ENCODE data around the gene MT1E. TPM values are rescaled to one million over a fixed set of nuclear protein-coding genes. Genes with fewer than 3 reads are reported as not detected.
"Not testable (repeated sequence)": the region's sequence is repeated elsewhere in the genome, so short reads cannot be mapped to it uniquely, and the experiment has no call there.

MT1E gene
- total and polyA plus RNA-seq, 4 experiments from 2014 or later, result 6.8 to 16.0 TPM; not detected in 2

GRCh38 chr16:56662357-56663354 is 37.1 kb downstream of the MT1E start:
- no peaks in the 10 kb centered on the region for H3K9me3 ChIP-seq (ENCODE audit: control insufficient read depth in 1 of 2, low read length in 2 of 2)
- H3K27ac Mint-ChIP-seq, result peak overlapping the region; percentile 49 to 95 (median 84)
- peaks cover 7% of the 10 kb centered on the region for H3K27me3 ChIP-seq (ENCODE audit: insufficient read depth, low read length)
- peaks cover 5 to 10% of the 10 kb centered on the region in 2 donors for H3K27me3 Mint-ChIP-seq
- peak overlapping the region; percentile 23 to 43 for H3K4me3 ChIP-seq (ENCODE audit: low read length in 2 of 2)
- no peaks in the 10 kb centered on the region for H3K36me3 ChIP-seq (ENCODE audit: insufficient read depth, low read length)
- H3K4me3 Mint-ChIP-seq, result peak overlapping the region; percentile 84 to 90 (median 87)
- intact Hi-C loops (cut with micrococcal nuclease), result loop anchor here (2.0 kb wide), 1 partner anchor 20 kb away; the partner anchor contains the start of gene MT1X
- peak in 2 of 5 donors; percentile 18 to 23 for DNase-seq
- peaks cover 20 to 35% (median 28%) of the 10 kb centered on the region in 4 donors for H3K4me1 Mint-ChIP-seq
- ChIA-PET POLR2A (ENCODE audit: partially characterized antibody) (interaction anchor here (0.9 to 2.1 kb wide), 5 partner anchors 14 to 54 kb away, joined by 3 to 10 read pairs (median 3); partner anchors contain the start of genes MT1X and MT2A), CTCF (ENCODE audit: partially characterized antibody) (interaction anchor here (1.1 to 2.4 kb wide), 2 partner anchors 13 to 39 kb away, joined by 3 to 5 read pairs; no protein-coding TSS in a partner anchor)
- H3K4me1 ChIP-seq (ENCODE audit: insufficient read depth, low read length), result peaks cover 26% of the 10 kb centered on the region
- no peaks in the 10 kb centered on the region for H3K9me3 Mint-ChIP-seq
- H3K36me3 Mint-ChIP-seq, result peaks cover 2 to 5% of the 10 kb centered on the region in 2 donors
- no peak overlapping the region for H3K27ac ChIP-seq (ENCODE audit: low read depth, low read length)

GRCh38 chr16:56664506-56664905 is 38.9 kb downstream of the MT1E start:
- CTCF ChIA-PET (ENCODE audit: partially characterized antibody), result no interaction called here
- Mint-ChIP-seq H3K4me3 (no peak overlapping the region), H3K27me3 (peaks cover 18 to 25% of the 10 kb centered on the region in 2 donors), H3K27ac (no peak overlapping the region), H3K4me1 (peaks cover 15 to 40% (median 29%) of the 10 kb centered on the region in 4 donors), H3K36me3 (peaks cover 1 to 6% of the 10 kb centered on the region in 2 donors), H3K9me3 (no peaks in the 10 kb centered on the region)
- POLR2A ChIA-PET (ENCODE audit: partially characterized antibody), result no interaction called here
- no peak for DNase-seq
- H3K4me1 ChIP-seq (ENCODE audit: insufficient read depth, low read length), result peaks cover 23% of the 10 kb centered on the region
- intact Hi-C loops (cut with micrococcal nuclease), result no loop called here
- peaks cover 25% of the 10 kb centered on the region for H3K27me3 ChIP-seq (ENCODE audit: insufficient read depth, low read length)
- no peak overlapping the region for H3K4me3 ChIP-seq (ENCODE audit: low read length in 2 of 2)
- no peaks in the 10 kb centered on the region for H3K9me3 ChIP-seq (ENCODE audit: control insufficient read depth in 1 of 2, low read length in 2 of 2)
- no peaks in the 10 kb centered on the region for H3K36me3 ChIP-seq (ENCODE audit: insufficient read depth, low read length)
- H3K27ac ChIP-seq (ENCODE audit: low read depth, low read length), result no peak overlapping the region

GRCh38 chr16:56665286-56666261 is 40.0 kb downstream of the MT1E start:
- Mint-ChIP-seq H3K27me3 (peaks cover 25 to 29% of the 10 kb centered on the region in 2 donors), H3K4me1 (peaks cover 15 to 41% (median 29%) of the 10 kb centered on the region in 4 donors)
- Histone ChIP-seq H3K27me3 (ENCODE audit: insufficient read depth, low read length) (peaks cover 32% of the 10 kb centered on the region), H3K4me1 (ENCODE audit: insufficient read depth, low read length) (peaks cover 27% of the 10 kb centered on the region)
- H3K36me3 ChIP-seq (ENCODE audit: insufficient read depth, low read length); H3K27ac ChIP-seq (ENCODE audit: low read depth, low read length); POLR2A ChIA-PET (ENCODE audit: partially characterized antibody); intact Hi-C loops (cut with micrococcal nuclease); H3K27ac Mint-ChIP-seq; H3K4me3 Mint-ChIP-seq; H3K9me3 ChIP-seq (ENCODE audit: control insufficient read depth in 1 of 2, low read length in 2 of 2); H3K4me3 ChIP-seq (ENCODE audit: low read length in 2 of 2); H3K36me3 Mint-ChIP-seq; H3K9me3 Mint-ChIP-seq; DNase-seq; CTCF ChIA-PET (ENCODE audit: partially characterized antibody): not testable (repeated sequence)

GRCh38 chr16:56667581-56668571 is 42.3 kb downstream of the MT1E start, which contains the start of gene MT1G:
Gene MT1G, minus strand, starts transcription at chr16:56668065. Its CDS starts 72 bp downstream, at chr16:56667993.
- no peak within 1 kb of the TSS for H3K27ac ChIP-seq (ENCODE audit: low read depth, low read length)
- CTCF ChIA-PET (ENCODE audit: partially characterized antibody), result no interaction called here
- no peaks in the 10 kb centered on the region for H3K9me3 Mint-ChIP-seq

GRCh38 chr16:56669005-56669839 is 43.6 kb downstream of the MT1E start, which contains the start of gene MT1H:
Gene MT1H, plus strand, starts transcription at chr16:56669814. Its CDS starts 71 bp downstream, at chr16:56669885.
- ChIA-PET CTCF (ENCODE audit: partially characterized antibody) (interaction anchor here (1.5 kb wide), 1 partner anchor 93 kb away, joined by 3 read pairs; no protein-coding TSS in a partner anchor), POLR2A (ENCODE audit: partially characterized antibody) (interaction anchor here (1.3 to 1.4 kb wide), 2 partner anchors 10 to 13 kb away, joined by 3 read pairs; partner anchors contain the start of gene MT1X)
- H3K4me3 Mint-ChIP-seq, result peak within 1 kb of the TSS in 4 of 8 donors; percentile 17 to 76 (median 41)
- H3K4me1 Mint-ChIP-seq, result peaks cover 4 to 23% (median 15%) of the 10 kb centered on the region in 4 donors
- peaks cover 1 to 6% of the 10 kb centered on the region in 2 donors for H3K36me3 Mint-ChIP-seq
- no peaks in the 10 kb centered on the region for H3K9me3 Mint-ChIP-seq
- H3K27ac ChIP-seq (ENCODE audit: low read depth, low read length), result no peak within 1 kb of the TSS
- DNase-seq, result no peak
- H3K9me3 ChIP-seq (ENCODE audit: control insufficient read depth in 1 of 2, low read length in 2 of 2), result no peaks in the 10 kb centered on the region
- peaks cover 13% of the 10 kb centered on the region for H3K4me1 ChIP-seq (ENCODE audit: insufficient read depth, low read length)
- H3K36me3 ChIP-seq (ENCODE audit: insufficient read depth, low read length), result no peaks in the 10 kb centered on the region
- no peak within 1 kb of the TSS for H3K27ac Mint-ChIP-seq
- intact Hi-C loops (cut with micrococcal nuclease), result no loop called here
- H3K4me3 ChIP-seq (ENCODE audit: low read length in 2 of 2), result no peak within 1 kb of the TSS
- peaks cover 33 to 52% of the 10 kb centered on the region in 2 donors for H3K27me3 Mint-ChIP-seq
- H3K27me3 ChIP-seq (ENCODE audit: insufficient read depth, low read length), result peaks cover 32% of the 10 kb centered on the region

More at GRCh38 chr16:56667581-56668571, 42.3 kb downstream of the MT1E start, which contains the start of gene MT1G:
- H3K4me3 Mint-ChIP-seq, result peak within 1 kb of the TSS in 6 of 8 donors; percentile 21 to 76 (median 31)
- Histone ChIP-seq H3K4me1 (ENCODE audit: insufficient read depth, low read length) (peaks cover 18% of the 10 kb centered on the region), H3K27me3 (ENCODE audit: insufficient read depth, low read length) (peaks cover 32% of the 10 kb centered on the region), H3K9me3 (ENCODE audit: control insufficient read depth in 1 of 2, low read length in 2 of 2) (no peaks in the 10 kb centered on the region), H3K36me3 (ENCODE audit: insufficient read depth, low read length) (no peaks in the 10 kb centered on the region), H3K4me3 (ENCODE audit: low read length in 2 of 2) (no peak within 1 kb of the TSS)
- intact Hi-C loops (cut with micrococcal nuclease), result no loop called here
- no peak for DNase-seq
- peaks cover 9 to 29% (median 18%) of the 10 kb centered on the region in 4 donors for H3K4me1 Mint-ChIP-seq
- H3K27me3 Mint-ChIP-seq, result peaks cover 33 to 46% of the 10 kb centered on the region in 2 donors
- H3K27ac Mint-ChIP-seq, result peak within 1 kb of the TSS in 1 of 7 donors; percentile 38
- POLR2A ChIA-PET (ENCODE audit: partially characterized antibody), result interaction anchor here (0.9 kb wide), 1 partner anchor 24 kb away, joined by 3 read pairs; no protein-coding TSS in a partner anchor
- H3K36me3 Mint-ChIP-seq, result peaks cover 1 to 6% of the 10 kb centered on the region in 2 donors
